SK-N-SH treated with all-trans-retinoic acid at 6 μM for 48 hours (cell line): Measurements from ENCODE around the gene MTREX.

ENCODE experiments used
- CSDC2 ChIP-seq: fragments of 250-450 bp; sonication (Bioruptor Pico); IDR thresholded peaks from 2 replicates; pipeline ENCODE4 v1.5.0; 2020; ENCODE audit warnings: mild to moderate bottlenecking, moderate library complexity
- RARB ChIP-seq: fragments of 250-450 bp; sonication (Bioruptor Pico); IDR thresholded peaks from 2 replicates; pipeline ENCODE4 v1.8.0; 2021; ENCODE audit warnings: mild to moderate bottlenecking, moderate library complexity
- TF ChIP-seq, protein P1 (sequence below): fragments of 250-450 bp; sonication (Bioruptor Pico); IDR thresholded peaks from 2 replicates; pipeline ENCODE4 v1.8.0; 2020; ENCODE audit warnings: mild to moderate bottlenecking, moderate library complexity, borderline replicate concordance

- TF ChIP-seq RARB (no peak), CSDC2 (no peak)
- TF ChIP-seq, protein P1, sequence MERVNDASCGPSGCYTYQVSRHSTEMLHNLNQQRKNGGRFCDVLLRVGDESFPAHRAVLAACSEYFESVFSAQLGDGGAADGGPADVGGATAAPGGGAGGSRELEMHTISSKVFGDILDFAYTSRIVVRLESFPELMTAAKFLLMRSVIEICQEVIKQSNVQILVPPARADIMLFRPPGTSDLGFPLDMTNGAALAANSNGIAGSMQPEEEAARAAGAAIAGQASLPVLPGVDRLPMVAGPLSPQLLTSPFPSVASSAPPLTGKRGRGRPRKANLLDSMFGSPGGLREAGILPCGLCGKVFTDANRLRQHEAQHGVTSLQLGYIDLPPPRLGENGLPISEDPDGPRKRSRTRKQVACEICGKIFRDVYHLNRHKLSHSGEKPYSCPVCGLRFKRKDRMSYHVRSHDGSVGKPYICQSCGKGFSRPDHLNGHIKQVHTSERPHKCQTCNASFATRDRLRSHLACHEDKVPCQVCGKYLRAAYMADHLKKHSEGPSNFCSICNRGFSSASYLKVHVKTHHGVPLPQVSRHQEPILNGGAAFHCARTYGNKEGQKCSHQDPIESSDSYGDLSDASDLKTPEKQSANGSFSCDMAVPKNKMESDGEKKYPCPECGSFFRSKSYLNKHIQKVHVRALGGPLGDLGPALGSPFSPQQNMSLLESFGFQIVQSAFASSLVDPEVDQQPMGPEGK (CRISPR knock-in tag), result no peak
Measured at GRCh38 chr5:55331321-55331720, 23.5 kb downstream of the MTREX start.
